Mesothelial cell of epicardium (in vitro differentiated cells): ENCODE results near the gene GOLT1B. TPM values are rescaled to one million over a fixed set of nuclear protein-coding genes. Genes with fewer than 3 reads are reported as not detected.

ENCODE experiments used
- DNase-seq, 2 experiments: peaks; one replicate each; pipeline ENCODE4 v3.0.0; 2021; ENCODE audit warnings: low spot score in 2 of 2; ENCODE audit not compliant: unreplicated experiment in 2 of 2
- H3K27ac Mint-ChIP-seq: 2 replicates; pipeline ENCODE4 v1.8.0; 2021; ENCODE audit warnings: mixed read lengths
- H3K27me3 Mint-ChIP-seq: 2 replicates; pipeline ENCODE4 v1.8.0; 2021; ENCODE audit warnings: low read depth, mixed read lengths
- H3K36me3 Mint-ChIP-seq: 2 replicates; pipeline ENCODE4 v1.8.0; 2021; ENCODE audit warnings: mixed read lengths
- H3K4me1 Mint-ChIP-seq: 2 replicates; pipeline ENCODE4 v1.8.0; 2021; ENCODE audit warnings: mixed read lengths
- H3K4me3 Mint-ChIP-seq: 2 replicates; pipeline ENCODE4 v1.8.0; 2021; ENCODE audit warnings: mild to moderate bottlenecking, moderate library complexity, mixed read lengths
- H3K9me3 Mint-ChIP-seq: 2 replicates; pipeline ENCODE4 v1.8.0; 2021; ENCODE audit warnings: mixed read lengths
- CTCF ChIP-seq: fragments of 200-600 bp; sonication (generic); IDR thresholded peaks from one replicate; pipeline ENCODE4 v1.5.0; 2021; ENCODE audit warnings: antibody characterized with exemption; ENCODE audit not compliant: unreplicated experiment
- total RNA-seq: library from RNA; stranded (reverse); gene quantifications from 3 replicates; pipeline ENCODE4 v1.2.1, GENCODE V29; 2021

Gene GOLT1B
- total RNA-seq, 1 donor from 2014 or later = 29.2 TPM

DNA sequence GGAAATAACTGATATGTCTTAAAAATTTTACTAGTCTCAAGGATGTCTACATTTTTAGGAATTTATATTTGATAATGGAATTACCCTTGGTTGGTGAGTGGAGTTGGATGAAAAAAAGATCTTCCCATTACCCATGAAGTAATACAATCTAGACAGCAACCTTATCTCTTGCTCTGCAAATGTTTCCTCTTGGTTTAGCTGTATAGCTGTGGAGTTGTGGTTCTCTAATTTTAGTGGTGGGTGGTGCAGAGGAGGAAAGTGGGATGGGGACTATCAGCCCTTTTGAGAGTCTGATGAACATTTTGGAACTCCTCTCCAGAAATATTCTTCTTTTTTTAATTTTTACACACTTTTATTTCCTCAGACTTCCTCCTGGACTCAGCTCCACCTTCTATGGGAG lies 41.6 kb downstream of the GOLT1B start:
- no peak overlapping the region for H3K27ac Mint-ChIP-seq
- TF ChIP-seq CTCF = no peak
- no peaks in the 10 kb centered on the region for H3K36me3 Mint-ChIP-seq
- no peaks in the 10 kb centered on the region for H3K9me3 Mint-ChIP-seq
- no peak for DNase-seq
- no peak overlapping the region for H3K4me3 Mint-ChIP-seq
- peaks cover 7% of the 10 kb centered on the region for H3K27me3 Mint-ChIP-seq
- no peaks in the 10 kb centered on the region for H3K4me1 Mint-ChIP-seq

DNA sequence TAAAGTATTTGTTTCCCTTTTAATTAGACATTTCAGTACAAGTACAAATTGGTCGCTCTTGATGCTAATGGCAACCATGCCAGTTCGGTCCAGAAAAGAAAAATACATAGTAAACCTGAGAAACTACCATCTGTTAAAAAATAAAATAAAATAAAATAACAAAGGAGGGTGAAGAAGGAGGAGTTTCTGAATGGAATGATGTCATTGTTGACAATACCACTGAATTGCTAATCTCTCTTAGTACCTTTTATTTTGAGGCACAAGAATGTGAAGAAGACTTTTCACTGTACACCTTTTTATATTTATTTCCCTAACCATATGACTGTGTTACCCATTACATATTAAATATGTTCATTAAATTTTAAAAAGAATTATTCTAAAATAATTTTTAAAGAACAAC lies 44.0 kb downstream of the GOLT1B start:
- no peak overlapping the region for H3K4me3 Mint-ChIP-seq
- H3K27ac Mint-ChIP-seq = no peak overlapping the region
- peaks cover 2% of the 10 kb centered on the region for H3K27me3 Mint-ChIP-seq
- no peaks in the 10 kb centered on the region for H3K4me1 Mint-ChIP-seq
- TF ChIP-seq CTCF = no peak
- H3K9me3 Mint-ChIP-seq = no peaks in the 10 kb centered on the region
- DNase-seq = no peak
- no peaks in the 10 kb centered on the region for H3K36me3 Mint-ChIP-seq

- Mint-ChIP-seq H3K36me3 (no peaks in the 10 kb centered on the region), H3K9me3 (no peaks in the 10 kb centered on the region), H3K4me3 (no peak overlapping the region), H3K4me1 (peaks cover under 1% of the 10 kb centered on the region), H3K27ac (no peak overlapping the region), H3K27me3 (peaks cover 2% of the 10 kb centered on the region)
- no peak for DNase-seq
- TF ChIP-seq CTCF = no peak
Measured at GRCh38 chr12:21546716-21547115, 45.1 kb downstream of the GOLT1B start.

GRCh38 chr12:21547437-21547836 lies 45.8 kb downstream of the GOLT1B start:
- peaks cover 3% of the 10 kb centered on the region for H3K4me1 Mint-ChIP-seq
- H3K9me3 Mint-ChIP-seq = no peaks in the 10 kb centered on the region
- no peak overlapping the region for H3K27ac Mint-ChIP-seq
- H3K36me3 Mint-ChIP-seq = no peaks in the 10 kb centered on the region
- no peak for TF ChIP-seq CTCF
- peaks cover 2% of the 10 kb centered on the region for H3K27me3 Mint-ChIP-seq
- DNase-seq = no peak
- H3K4me3 Mint-ChIP-seq = no peak overlapping the region

DNA sequence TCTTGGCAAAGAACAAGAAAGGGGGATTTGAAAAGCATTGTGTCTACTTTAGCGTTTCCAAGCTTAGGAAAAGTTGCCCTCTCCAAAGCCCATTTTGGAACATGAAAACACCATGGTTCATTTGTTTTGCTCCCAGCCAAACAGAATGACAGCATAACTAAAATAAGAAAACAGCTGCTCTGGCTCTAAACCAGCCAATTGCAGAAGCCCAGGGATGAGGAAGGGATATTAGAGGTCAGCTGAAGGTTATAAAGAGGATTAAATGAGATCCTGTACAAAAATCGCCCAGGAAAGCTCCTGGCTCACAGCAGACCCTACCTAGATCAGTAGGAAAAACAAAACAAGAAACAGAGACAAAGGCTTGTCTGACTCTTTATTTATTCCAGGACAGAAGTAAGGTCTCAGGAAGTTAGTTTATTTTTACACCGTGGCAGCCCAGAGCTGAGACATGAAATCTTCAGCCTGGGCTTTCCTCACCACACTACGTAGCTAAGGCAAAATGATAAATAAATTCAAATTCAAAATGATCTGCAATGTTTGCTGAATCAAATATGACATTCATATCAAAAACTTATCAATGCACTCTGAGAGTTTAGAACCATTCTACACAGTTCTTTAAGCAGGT lies 50.4 kb downstream of the GOLT1B start:
- DNase-seq = no peak
- H3K4me3 Mint-ChIP-seq = no peak overlapping the region
- H3K36me3 Mint-ChIP-seq = no peaks in the 10 kb centered on the region
- peak overlapping the region; percentile 8 for H3K27ac Mint-ChIP-seq
- peaks cover 6% of the 10 kb centered on the region for H3K9me3 Mint-ChIP-seq
- H3K4me1 Mint-ChIP-seq = peaks cover 7% of the 10 kb centered on the region
- H3K27me3 Mint-ChIP-seq = no peaks in the 10 kb centered on the region
- no peak for TF ChIP-seq CTCF
